ENCODE data around the gene TAS2R50. TPM values are rescaled to one million over a fixed set of nuclear protein-coding genes. Genes with fewer than 3 reads are reported as not detected.

Gene TAS2R50
- total RNA-seq, 1 donor from 2014 or later = 0.55 TPM

GRCh38 chr12:11016937-11017336, 30.2 kb upstream of the TAS2R50 start:
- intact Hi-C loops (cut with DNase I) = no loop called here
- ATAC-seq = no peak
- Histone ChIP-seq H3K4me3 (no peak overlapping the region), H3K27me3 (no peaks in the 10 kb centered on the region), H3K9me3 (no peaks in the 10 kb centered on the region), H3K27ac (no peak overlapping the region), H3K4me1 (no peaks in the 10 kb centered on the region), H3K36me3 (no peaks in the 10 kb centered on the region)
- TF ChIP-seq CTCF (IDR thresholded peaks at IDR 0.05) = no peak
- no peak for DNase-seq

GRCh38 chr12:11015775-11016430, 29.2 kb upstream of the TAS2R50 start:
- no peaks in the 10 kb centered on the region for H3K9me3 ChIP-seq
- DNase-seq = no peak
- no peak overlapping the region for H3K4me3 ChIP-seq
- no peak overlapping the region for H3K27ac ChIP-seq
- no peak for TF ChIP-seq CTCF (IDR thresholded peaks at IDR 0.05)
- H3K36me3 ChIP-seq = no peaks in the 10 kb centered on the region
- no peak for ATAC-seq
- H3K27me3 ChIP-seq = no peaks in the 10 kb centered on the region
- H3K4me1 ChIP-seq = no peaks in the 10 kb centered on the region
- intact Hi-C loops (cut with DNase I) = no loop called here

GRCh38 chr12:11014234-11014633, 27.5 kb upstream of the TAS2R50 start:
- intact Hi-C loops (cut with DNase I) = no loop called here
- DNase-seq (no peak), ATAC-seq (no peak)
- Histone ChIP-seq H3K9me3 (no peaks in the 10 kb centered on the region), H3K27me3 (no peaks in the 10 kb centered on the region), H3K4me3 (no peak overlapping the region), H3K36me3 (no peaks in the 10 kb centered on the region), H3K27ac (no peak overlapping the region), H3K4me1 (no peaks in the 10 kb centered on the region)
- no peak for TF ChIP-seq CTCF (IDR thresholded peaks at IDR 0.05)

GRCh38 chr12:11007608-11008007, 20.9 kb upstream of the TAS2R50 start:
- no peak overlapping the region for H3K4me3 ChIP-seq
- no peaks in the 10 kb centered on the region for H3K9me3 ChIP-seq
- intact Hi-C loops (cut with DNase I) = no loop called here
- H3K36me3 ChIP-seq = no peaks in the 10 kb centered on the region
- H3K4me1 ChIP-seq = no peaks in the 10 kb centered on the region
- DNase-seq (no peak), ATAC-seq (no peak)
- no peak for TF ChIP-seq CTCF (IDR thresholded peaks at IDR 0.05)
- no peak overlapping the region for H3K27ac ChIP-seq
- no peaks in the 10 kb centered on the region for H3K27me3 ChIP-seq

GRCh38 chr12:10998204-10998603, 11.5 kb upstream of the TAS2R50 start, which contains the start of gene TAS2R20:
TAS2R20 (minus strand) TSS chr12:10998304; CDS start chr12:10997875, 429 bp downstream.
- Histone ChIP-seq H3K9me3 (no peaks in the 10 kb centered on the region), H3K4me3 (no peak within 1 kb of the TSS), H3K36me3 (peaks cover 3% of the 10 kb centered on the region), H3K4me1 (no peaks in the 10 kb centered on the region), H3K27me3 (no peaks in the 10 kb centered on the region), H3K27ac (no peak within 1 kb of the TSS)
- no peak for ATAC-seq
- DNase-seq = no peak
- TF ChIP-seq CTCF (IDR thresholded peaks at IDR 0.05) = no peak
- intact Hi-C loops (cut with DNase I) = no loop called here

- Histone ChIP-seq H3K4me1 (no peaks in the 10 kb centered on the region), H3K9me3 (no peaks in the 10 kb centered on the region), H3K4me3 (no peak overlapping the region), H3K27ac (no peak overlapping the region), H3K36me3 (peaks cover 3% of the 10 kb centered on the region), H3K27me3 (no peaks in the 10 kb centered on the region)
- TF ChIP-seq CTCF (IDR thresholded peaks at IDR 0.05) = no peak
- intact Hi-C loops (cut with DNase I) = no loop called here
- ATAC-seq (no peak), DNase-seq (no peak)
Observed at GRCh38 chr12:10994307-10994706, 7.6 kb upstream of the TAS2R50 start.
